SK-N-SH treated with all-trans-retinoic acid at 6 μM for 48 hours (cell line): ENCODE measurements around the gene KRT31.

ENCODE experiments used
- ARNTL ChIP-seq: fragments of 450-650 bp; formaldehyde crosslinking; IDR thresholded peaks from 2 replicates; pipeline ENCODE4 v1.5.0; 2020; ENCODE audit warnings: low read depth, mild to moderate bottlenecking, moderate library complexity, borderline replicate concordance
- OSR1 ChIP-seq: fragments of 250-450 bp; sonication (Bioruptor Pico); IDR thresholded peaks from 2 replicates; pipeline ENCODE4 v1.8.0; 2022; ENCODE audit warnings: moderate library complexity, mild to moderate bottlenecking, inconsistent platforms
- RARB ChIP-seq: fragments of 250-450 bp; sonication (Bioruptor Pico); IDR thresholded peaks from 2 replicates; pipeline ENCODE4 v1.8.0; 2021; ENCODE audit warnings: mild to moderate bottlenecking, moderate library complexity
- ZFP3 ChIP-seq: fragments of 250-450 bp; sonication (Bioruptor Pico); IDR thresholded peaks from 2 replicates; pipeline ENCODE4 v1.5.0; 2020; ENCODE audit warnings: mild to moderate bottlenecking, moderate library complexity

DNA sequence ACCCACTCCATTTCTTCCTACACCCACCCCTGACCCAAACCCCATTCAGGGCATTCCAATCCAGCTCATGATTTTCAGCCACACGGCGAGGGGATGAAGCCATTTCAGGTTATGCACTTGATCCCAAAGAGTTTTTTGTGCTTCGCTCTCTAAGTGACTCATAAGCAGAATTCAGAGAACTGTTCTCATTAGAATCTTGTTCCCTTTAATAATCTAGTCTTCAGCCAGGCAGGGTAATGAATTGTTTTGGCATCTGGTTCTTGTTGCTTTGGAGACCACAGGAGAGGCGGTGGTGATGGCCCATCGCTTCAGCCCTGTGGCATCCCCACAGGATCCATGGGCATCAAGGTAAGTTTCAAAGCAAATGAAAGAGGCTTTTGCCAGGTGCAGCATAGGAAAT lies 4.8 kb upstream of the KRT31 start:
- no peak for TF ChIP-seq ZFP3
- no peak for TF ChIP-seq ARNTL
- no peak for TF ChIP-seq OSR1 (CRISPR knock-in tag)
- no peak for TF ChIP-seq RARB (CRISPR knock-in tag)
